Spleen (tissue), 7 donors: ENCODE data around the gene TNFSF12.

Source experiments
- POLR2A ChIP-seq, 3 donors: fragments of 450-650 bp; IDR thresholded peaks; one replicate each; pipeline ENCODE4 v1.5.1; 2017; ENCODE audit warnings: antibody characterized with exemption in 3 of 3, mild to moderate bottlenecking in 1 of 3
- POLR2AphosphoS5 ChIP-seq, 3 donors: sonication (generic); formaldehyde crosslinking; IDR thresholded peaks; one replicate each; pipeline ENCODE4 v1.5.1; 2017; ENCODE audit warnings: antibody characterized with exemption in 3 of 3
- TF ChIP-seq, protein P1 (sequence below), 11 experiments: fragments of 200-600 bp in 7 of 11; fragments of 450-650 bp in 4 of 11; sonication (generic) in 4 of 11; IDR thresholded peaks in 8 of 11; conservative IDR thresholded peaks in 3 of 11; 1 replicate in 7 of 11; 2 replicates in 4 of 11; pipeline versions ENCODE4 v1.4.0 to v1.8.0; 2016 to 2021; ENCODE audit warnings: antibody characterized with exemption in 11 of 11, inconsistent platforms in 4 of 11, mild to moderate bottlenecking in 1 of 11
- donor health status: DM: no; HTN: no; CAD: no; lungs with moderate emphysema.
- donor health status: DM: no; HTN: no; CAD: no.
- donor health status: DM: no; HTN: no; CAD: no.

- TF ChIP-seq, protein P1, sequence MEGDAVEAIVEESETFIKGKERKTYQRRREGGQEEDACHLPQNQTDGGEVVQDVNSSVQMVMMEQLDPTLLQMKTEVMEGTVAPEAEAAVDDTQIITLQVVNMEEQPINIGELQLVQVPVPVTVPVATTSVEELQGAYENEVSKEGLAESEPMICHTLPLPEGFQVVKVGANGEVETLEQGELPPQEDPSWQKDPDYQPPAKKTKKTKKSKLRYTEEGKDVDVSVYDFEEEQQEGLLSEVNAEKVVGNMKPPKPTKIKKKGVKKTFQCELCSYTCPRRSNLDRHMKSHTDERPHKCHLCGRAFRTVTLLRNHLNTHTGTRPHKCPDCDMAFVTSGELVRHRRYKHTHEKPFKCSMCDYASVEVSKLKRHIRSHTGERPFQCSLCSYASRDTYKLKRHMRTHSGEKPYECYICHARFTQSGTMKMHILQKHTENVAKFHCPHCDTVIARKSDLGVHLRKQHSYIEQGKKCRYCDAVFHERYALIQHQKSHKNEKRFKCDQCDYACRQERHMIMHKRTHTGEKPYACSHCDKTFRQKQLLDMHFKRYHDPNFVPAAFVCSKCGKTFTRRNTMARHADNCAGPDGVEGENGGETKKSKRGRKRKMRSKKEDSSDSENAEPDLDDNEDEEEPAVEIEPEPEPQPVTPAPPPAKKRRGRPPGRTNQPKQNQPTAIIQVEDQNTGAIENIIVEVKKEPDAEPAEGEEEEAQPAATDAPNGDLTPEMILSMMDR (IDR thresholded peaks at IDR 0.05 in 8 of 11, conservative IDR thresholded peaks at IDR 0.05 in 3 of 11): no peak
- TF ChIP-seq POLR2A (IDR thresholded peaks at IDR 0.05) (no peak), POLR2AphosphoS5 (IDR thresholded peaks at IDR 0.05) (peak in 1 of 3 donors; percentile 32)
Observed at GRCh38 chr17:7509937-7510336, 38.9 kb upstream of the TNFSF12 start.
